Activated T-cell treated with anti-CD3 and anti-CD28 coated beads for 1 hour (primary cell): ENCODE results near the gene KRTAP9-7.

Source experiments
- DNase-seq: peaks from one replicate; pipeline ENCODE4 v3.0.0-alpha.2; 2020; ENCODE audit warnings: low read depth

KRTAP9-7 gene

DNA sequence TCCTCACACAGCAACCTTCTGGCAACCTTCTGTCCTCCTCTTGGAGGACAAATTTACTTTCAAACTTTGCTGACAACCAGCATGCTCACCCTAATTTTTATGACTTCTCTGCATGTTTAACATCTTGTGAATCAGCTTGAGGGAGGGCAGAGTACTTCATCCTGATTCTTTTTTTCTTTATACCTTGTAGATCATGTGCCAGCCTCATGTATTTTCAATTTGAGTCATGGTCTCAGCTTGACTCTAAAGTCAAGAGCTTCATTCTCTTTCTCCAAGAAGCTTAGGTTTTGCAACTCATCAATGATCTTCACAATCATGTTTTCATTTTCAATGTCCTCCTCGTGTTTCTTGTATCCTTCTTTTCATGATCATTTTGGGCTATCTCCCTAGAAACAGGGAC lies 3.6 kb upstream of the KRTAP9-7 start:
- DNase-seq: no peak

DNA sequence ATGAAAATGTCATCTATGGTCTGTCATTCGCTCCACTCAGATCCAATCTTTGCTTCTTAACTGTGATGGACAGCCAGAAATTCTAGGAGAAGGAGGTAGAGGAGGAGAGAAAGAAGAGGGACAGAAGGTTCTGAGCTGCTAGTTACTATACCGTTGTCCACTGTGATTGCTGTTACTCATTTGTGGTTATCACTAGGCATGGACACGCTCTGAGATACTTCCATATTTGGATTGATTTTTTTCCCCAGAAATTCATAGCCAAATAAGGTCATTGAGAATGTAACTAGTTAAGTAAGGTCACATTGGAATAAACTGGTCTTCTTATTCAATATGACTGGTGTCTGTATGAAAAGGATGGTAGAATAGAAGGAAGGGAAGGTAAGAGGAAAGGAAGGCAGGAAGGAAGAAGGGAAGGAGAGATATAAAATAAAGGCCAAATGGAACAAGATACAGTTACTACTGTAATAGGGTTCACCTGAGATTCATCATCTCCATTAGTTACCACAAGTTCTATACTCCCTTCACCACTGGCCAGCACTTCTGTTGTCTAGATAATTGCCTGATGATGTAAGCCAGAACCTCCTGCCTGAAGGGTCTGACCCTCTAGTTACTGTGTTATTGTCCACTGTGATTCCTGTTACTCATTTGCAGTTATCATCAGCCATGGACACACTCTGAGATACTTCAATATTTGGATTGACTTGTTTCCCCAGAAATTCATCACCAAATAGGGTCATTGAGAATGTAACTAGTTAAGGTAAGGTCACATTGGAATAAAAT lies 2.9 kb downstream of the KRTAP9-7 start:
- no peak for DNase-seq

DNA sequence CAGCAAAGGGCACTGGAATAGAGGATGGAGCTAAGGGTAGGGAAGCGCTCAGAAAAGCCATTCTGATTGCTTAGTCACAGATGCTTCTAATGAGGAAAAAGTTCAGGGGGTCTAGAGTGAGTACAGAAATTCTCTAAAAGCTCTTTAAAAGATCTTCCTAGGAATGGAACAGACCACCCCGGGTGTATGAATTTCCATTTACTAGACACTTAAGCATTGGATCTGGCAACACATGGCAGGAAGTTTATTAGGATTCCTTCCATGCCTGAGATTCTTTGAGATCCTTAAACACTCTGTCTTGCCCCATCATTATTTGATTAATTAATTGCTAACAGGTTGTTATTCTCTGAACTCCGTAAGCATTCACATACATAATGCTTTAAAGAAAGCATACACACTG lies 8.5 kb downstream of the KRTAP9-7 start:
- no peak for DNase-seq

DNA sequence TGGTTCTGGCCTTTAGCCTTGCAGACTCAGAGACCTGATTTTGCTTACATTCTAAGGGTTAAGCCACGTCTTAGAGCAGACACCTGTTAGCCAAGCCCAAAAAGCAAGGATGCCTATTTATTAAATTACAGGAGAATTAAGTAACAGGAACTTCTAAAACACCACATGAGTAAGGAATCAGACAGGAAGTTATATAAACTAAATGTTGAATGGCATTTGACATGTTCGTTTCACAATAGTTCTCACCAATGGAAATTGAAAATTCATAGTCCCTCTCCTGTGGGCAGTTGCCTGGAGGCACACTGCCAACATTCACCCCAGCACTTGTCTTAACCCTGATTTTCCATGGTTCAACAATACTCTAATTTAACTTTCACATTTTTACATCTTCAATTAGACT lies 9.0 kb downstream of the KRTAP9-7 start:
- no peak for DNase-seq

DNA sequence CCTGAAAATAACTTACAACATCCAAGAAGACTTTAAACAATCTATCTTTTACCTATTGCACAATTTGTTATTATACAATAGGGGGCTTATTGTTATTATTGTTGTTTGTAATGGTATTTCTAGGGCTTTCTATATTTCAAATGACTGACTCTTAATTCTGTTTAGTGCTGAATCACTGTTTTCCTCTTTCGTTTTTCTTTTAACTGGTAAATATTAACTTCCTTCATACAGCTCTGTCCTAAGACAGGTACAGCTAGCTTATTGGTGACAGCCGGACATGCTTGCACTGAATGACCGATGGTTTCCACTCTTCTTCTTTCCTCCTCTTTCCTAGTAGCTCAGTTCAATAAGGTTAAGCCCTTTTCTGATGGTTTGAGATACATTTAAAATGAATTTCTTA lies 11.6 kb downstream of the KRTAP9-7 start:
- DNase-seq: no peak

DNA sequence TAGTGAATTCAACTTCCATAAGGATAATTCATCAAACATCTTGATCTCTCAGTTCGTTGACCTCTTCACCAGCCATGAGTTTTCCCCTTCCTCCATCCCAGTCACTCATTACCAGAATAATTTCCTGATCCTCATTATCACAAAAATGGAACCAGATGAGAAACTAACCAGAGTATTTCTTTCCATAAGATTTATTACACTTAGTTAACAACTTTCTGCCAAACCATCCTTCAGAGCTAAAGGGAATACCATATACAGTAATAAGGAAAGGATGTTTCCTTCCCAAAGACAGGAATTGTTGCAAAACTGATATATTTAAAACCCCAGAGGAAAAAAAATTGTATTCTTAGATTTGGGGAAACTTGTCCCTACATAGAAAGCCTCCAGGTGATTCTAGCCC lies 18.5 kb downstream of the KRTAP9-7 start:
- DNase-seq: no peak

DNA sequence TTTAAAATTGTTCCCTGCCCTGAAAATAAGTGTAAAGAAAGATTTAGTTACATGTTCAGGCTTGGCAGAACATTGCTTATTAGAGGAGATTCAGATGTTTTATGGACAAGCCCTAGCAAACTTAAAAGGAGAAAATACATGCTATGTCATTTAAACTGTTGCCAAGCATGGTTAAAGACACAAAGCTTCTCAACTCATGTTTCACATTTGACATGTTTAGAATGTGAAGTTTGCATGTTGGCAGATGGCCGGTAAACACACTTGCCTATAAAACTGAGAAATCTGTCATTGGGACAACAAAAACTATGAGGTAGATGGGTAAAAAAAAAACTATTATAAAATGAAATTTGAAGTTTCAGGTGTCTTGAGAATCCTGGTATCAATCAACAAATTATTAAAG lies 21.3 kb downstream of the KRTAP9-7 start:
- DNase-seq: no peak

DNA sequence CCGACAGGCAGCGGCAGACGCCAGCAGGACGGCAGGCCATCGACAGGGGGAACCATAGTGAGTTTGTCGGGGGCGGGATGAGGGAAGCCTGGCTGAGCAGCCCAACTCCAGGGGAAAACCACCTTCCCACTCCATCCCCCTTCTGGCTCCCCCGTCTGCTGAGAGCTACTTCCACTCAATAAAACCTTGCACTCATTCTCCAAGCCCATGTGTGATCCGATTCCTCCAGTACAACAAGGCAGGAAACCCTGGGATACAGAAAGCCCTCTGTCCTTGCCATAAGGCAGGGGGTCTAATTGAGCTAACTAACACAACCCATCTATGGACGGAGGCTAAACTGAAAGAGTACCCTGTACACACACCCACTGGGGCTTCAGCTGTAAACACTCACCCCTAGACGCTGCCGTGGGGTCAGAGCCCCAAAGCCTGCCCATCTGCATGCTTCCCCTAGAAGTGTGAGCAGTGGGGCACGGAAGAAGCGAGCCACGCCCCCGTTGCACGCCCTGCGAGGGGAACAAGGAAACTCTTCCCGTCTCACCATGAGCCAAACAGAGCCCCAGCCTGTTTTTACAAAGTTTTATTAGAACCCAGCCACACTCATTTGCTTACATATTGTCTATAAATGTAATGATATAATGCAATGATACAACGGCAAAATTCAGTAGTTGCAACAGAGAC lies 23.1 kb downstream of the KRTAP9-7 start:
- DNase-seq: no peak

DNA sequence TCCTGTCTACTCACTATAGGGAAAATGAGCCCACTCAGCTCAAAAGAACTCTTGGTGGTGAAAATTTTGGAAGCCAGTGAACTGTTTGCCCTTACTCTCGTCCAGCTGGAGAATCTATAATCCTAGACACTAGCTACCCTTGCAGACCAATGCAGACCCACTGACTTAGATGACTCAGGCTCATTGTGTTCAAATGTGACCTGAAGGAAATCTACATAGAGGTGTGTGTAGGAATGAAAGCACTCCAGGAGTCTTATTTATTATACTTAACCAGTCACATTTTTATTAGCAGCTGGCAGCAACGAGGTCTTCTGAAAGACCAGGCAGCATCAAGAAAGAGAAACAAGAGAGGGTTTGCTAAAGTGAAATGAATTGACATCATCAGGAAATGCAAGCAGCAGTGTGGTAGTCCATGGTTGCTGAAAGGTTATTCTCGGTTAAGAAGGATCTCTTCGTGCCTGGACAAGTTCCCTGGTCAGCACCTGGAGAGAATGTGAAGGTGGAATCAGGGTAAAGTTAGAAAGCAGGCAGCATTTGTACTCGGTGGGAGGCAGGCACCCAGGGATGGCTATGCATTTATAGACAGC lies 25.8 kb downstream of the KRTAP9-7 start:
- no peak for DNase-seq

DNA sequence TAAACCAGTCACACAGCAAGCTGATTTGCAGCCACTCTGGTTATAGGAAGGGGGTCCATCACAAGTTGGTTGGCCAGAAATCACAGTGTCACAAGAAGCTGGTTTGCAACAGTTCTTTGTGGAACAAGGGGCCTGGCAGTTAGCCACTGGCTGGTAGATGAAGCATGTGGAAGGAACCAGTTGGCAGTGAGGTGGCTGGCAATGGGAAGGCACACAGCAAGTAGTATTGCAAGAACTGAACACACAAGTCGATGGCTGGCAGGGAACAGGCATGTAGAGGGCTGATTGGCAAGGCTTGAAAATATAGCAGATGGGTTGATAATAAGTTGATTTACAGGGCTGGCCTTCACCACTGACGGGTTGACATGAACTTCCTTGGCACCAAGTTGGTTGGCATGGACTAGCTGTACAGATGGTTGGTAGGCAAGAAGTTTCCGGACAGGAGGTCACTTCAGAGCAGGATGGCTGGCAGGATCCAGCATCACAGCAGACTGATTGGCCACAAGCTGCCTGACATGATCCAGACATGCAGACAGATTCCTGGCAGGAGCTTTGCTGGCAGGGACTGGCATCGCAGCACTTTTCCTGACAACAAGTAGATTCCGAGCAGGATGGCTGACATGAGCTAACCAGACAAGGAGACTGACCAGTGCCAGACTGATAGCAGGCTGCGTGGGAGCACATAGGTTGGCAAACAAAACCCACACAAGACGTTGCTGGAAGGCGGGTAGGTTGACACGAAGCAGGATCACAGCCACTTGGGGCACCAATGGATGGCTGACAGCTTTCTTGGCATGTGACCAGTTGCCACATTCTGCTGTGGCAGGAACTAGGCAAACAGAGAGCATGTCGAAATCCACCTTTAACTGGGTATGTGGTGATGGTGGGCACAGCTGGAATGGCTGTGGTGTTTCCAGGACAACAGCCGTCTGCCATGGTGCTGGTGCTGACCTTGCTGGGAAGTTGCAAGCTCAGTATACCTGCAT lies 26.7 kb downstream of the KRTAP9-7 start, which contains the start of gene KRTAP29-1:
TSS of gene KRTAP29-1 (minus strand) at position 936 of the 986 bp plus-strand sequence. CDS start at position 936, 0 bp downstream.
- no peak for DNase-seq

DNA sequence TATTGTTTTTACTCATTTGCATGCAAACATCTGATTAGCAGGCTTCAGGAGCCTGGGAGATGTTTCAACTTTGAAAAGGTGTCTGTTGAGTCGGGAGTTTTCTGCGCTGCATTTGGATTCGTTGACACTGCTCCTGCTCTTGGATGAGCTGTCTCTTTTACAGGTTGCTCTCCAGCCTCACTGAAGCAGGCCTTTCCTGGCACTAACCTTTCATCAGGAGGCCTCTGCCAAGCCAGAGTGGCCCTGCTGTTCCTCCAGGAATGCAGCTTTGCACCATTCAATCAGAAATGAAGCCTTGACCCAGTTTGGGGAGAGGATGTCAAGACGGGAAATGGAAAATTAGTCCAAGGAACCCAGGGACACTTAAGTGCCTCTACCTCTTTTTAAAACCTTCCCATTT lies 27.5 kb downstream of the KRTAP9-7 start:
- DNase-seq: no peak

DNA sequence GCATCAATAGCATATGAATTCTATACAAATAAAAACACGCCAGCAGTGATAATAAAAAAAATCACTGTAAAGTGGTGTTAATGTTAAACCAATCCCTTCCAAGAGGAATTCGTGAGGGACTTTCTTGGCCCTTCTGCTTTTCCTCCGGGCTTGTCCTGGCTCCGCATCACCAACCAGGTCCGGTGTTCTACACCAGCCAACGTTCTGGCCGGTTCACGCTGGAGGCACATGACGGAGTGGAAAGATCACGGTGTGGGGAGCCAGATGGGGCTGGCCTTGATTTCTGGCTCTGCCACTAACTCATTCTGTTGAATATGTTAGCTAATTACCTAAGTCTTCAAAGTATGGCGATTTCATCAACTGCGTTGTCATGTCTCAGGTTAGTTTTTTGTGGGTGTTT lies 28.6 kb downstream of the KRTAP9-7 start:
- DNase-seq: no peak

DNA sequence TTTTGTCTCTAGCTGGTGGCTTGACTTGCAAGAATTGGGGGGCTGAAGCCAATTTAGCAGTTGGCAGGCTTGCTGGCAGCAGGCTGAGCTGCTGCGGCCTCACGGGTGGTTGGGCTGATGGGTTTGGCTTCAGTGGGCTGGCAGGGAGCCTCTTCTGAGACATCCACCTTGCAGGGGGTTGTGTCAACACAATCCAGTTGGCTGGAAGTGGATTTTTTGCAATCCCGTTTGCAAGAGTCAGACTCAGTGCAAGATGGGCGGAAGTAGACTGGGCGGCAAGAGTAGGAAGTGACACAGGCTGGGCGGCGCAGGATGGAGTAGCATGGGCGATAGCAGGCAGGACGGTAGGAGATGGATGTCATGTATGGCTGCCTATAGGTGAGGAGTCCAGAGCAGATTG lies 32.1 kb downstream of the KRTAP9-7 start:
- no peak for DNase-seq

DNA sequence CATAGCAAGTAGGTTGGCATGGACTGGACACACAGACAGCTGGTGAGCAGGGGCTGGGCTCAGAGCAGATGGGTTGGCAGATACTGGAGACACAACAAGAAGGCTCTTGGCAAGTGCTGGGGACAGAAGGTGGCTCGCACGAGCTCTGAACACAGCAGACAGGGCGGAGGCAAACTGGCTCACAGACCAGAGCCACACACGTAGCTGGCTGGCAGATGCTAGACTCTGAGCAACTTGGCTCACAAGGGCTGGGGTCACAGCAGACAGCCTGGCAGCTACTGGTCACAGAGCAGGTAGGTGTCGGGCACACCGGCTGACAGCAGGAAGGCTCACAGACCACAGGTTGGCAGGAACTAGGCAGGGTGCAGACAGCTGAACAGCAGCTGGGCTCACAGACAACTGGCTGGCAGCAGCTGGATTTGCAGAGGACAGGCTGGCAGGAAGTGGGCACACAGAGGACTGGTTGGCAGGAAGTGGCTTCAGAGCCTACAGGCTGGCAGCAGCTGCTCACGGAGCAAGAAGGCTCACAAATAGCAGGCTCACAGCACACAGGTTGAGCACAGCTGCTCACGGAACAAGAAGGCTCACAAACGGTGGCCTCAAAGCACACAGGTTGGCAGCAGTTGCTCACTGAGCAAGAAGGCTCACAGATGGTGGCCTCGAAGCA lies 32.9 kb downstream of the KRTAP9-7 start:
- DNase-seq: peak; percentile 59

DNA sequence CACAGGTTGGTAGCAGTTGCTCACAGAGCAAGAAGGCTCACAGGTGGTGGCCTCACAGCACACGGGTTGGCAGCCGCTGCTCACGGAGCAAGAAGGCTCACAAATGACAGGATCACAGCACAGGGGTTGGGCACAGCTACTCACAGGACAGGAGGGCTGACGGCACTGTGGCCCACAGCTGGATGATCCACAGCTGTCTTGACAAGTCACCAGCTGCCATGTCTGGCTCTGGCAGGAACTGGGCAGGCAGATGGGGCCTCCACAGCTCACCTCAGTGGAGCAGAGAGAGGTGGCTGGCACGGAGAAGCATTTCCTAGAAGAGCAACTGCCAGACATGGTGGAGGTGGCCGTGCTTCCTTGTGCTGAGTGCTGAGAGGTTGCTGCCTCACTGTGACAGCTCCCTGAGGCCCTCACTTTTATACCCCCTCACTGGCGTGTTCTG lies 33.4 kb downstream of the KRTAP9-7 start, which contains the start of gene KRTAP16-1:
TSS of gene KRTAP16-1 (minus strand) at position 392 of the 442 bp plus-strand sequence. CDS start at position 336, 56 bp downstream.
- DNase-seq: peak; percentile 38

DNA sequence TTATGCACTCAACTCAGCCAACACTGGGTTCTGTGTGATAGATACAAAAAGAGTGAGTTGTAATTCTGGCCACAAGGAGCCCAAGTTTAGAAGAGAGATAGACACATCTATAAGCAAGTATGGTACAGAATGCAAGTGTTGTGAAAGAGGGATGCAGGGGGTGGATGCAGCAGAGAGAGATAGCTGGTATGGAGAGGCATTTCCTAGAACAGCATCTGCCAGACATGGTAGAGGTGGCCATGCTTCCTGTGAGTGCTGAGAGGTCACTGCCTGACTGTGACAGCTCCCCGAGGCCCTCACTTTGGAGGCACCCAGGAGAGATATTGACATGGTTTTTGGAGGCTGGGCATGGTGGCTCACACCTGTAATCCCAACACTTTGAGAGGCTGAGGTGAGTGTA lies 35.6 kb downstream of the KRTAP9-7 start:
- no peak for DNase-seq

DNA sequence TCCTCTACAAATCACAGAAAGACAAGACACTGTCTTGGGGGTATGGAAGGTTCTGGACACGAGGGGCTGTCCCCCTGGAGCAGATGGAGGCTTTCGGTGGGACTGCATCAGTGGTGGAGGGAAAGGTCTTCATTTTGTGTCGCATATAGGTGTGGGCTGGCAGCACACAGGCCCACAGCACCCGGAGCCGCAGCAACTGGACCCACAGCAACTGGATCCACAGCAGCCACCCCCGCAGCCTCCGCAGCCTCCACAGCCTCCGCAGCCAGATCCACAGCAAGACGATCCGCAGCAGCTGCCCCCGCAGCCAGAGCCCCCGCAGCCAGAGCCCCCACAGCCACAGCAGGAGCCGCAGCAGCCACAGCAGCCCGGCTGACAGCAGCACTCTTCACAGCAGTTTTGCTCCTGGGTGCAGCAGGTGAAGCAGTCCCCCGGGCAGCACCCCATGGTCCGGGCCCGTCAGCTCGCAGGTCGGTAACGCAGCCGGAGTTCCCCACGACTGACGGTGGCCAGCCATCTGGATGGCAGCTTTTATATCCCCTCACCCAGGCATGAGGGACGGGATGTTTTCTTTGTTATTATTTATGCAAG lies 39.8 kb downstream of the KRTAP9-7 start, which contains the start of gene KRTAP17-1:
TSS of gene KRTAP17-1 (minus strand) at position 507 of the 591 bp plus-strand sequence. CDS start at position 447, 60 bp downstream.
- no peak for DNase-seq

DNA sequence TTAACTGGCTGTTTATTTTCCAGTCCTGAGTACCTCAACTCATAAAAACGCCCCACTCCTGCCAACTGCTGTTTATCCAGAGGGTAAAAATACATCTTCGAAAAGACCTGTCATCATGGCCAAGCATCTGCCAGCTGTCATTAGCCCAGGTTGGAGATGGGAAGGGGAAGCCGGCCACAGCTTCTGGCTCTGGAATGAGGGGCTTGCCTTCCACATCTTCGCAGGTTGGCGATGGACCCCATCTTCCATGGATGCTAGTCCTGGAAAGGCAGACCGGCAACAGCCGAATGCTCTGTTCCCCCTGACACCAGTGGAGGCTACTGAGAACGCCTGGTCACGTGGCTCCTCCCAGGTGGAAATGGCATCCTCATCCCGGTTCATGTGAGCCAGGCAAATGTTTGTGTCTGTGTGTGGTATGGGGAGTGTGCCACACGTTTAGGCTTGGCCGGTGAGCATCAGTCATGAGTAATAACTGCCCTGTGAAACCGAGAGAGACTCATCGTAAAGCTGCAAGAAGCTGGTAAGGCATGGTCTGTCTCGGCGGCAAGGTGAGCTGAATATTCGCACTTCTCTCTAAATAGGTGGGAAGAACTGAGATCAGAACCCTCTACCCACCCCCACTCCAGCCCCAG lies 40.4 kb downstream of the KRTAP9-7 start:
- no peak for DNase-seq

DNA sequence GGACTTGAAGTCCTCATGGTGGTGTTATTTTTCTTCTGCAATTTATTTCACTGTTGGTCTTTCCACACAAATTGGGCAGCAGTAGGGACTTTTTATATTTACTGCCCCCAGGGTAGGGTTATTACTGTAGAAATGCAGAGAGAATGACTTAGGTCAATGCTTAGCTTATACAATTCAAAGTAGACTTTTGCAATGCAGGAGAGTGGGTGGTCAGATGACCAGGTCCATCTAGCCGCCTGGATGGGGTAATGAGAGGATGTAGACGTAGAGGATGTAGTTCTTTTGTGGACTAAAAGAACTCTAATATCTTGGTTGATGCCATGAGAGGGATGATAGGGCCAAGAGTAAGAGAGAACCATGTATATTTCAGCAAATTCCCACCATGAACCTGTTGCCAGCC lies 42.7 kb downstream of the KRTAP9-7 start:
- no peak for DNase-seq
